GM21528 (cell line): ENCODE measurements around the gene WNK4.
"Not testable (repeated sequence)": the region's sequence is repeated elsewhere in the genome, so short reads cannot be mapped to it uniquely, and the experiment has no call there.

Experiments used
- ATAC-seq: cut with Tn5 transposase; IDR thresholded peaks from one replicate; pipeline ENCODE4 v1.9.1; 2021; ENCODE audit warnings: mild to moderate bottlenecking, moderate library complexity; ENCODE audit not compliant: unreplicated experiment, low FRiP score

Gene WNK4

GRCh38 chr17:42779936-42780850 lies at the start of gene WNK4:
WNK4 (plus strand) TSS chr17:42780610; CDS start chr17:42780699, 89 bp downstream.
- no peak for ATAC-seq

- ATAC-seq: no peak
Measured at GRCh38 chr17:42740699-42741098, 39.7 kb upstream of the WNK4 start.

GRCh38 chr17:42742916-42743315 lies 37.5 kb upstream of the WNK4 start:
- ATAC-seq: not testable (repeated sequence)

GRCh38 chr17:42743595-42744282 lies 36.7 kb upstream of the WNK4 start:
- no peak for ATAC-seq

GRCh38 chr17:42744283-42744805 lies 36.1 kb upstream of the WNK4 start:
- peak; percentile 56 for ATAC-seq

- peak; percentile 72 for ATAC-seq
Measured at GRCh38 chr17:42744806-42745617, 35.4 kb upstream of the WNK4 start, which contains the start of gene EZH1. EZH1 (minus strand) TSS chr17:42745040; CDS start chr17:42728941, 16,099 bp downstream.

- ATAC-seq: no peak
Measured at GRCh38 chr17:42748202-42748907, 32.1 kb upstream of the WNK4 start.

GRCh38 chr17:42748908-42749798 lies 31.3 kb upstream of the WNK4 start:
- ATAC-seq: no peak

- ATAC-seq: no peak
Measured at GRCh38 chr17:42750739-42751344, 29.6 kb upstream of the WNK4 start.

GRCh38 chr17:42751628-42752027 lies 28.8 kb upstream of the WNK4 start:
- ATAC-seq: no peak

GRCh38 chr17:42754782-42755181 lies 25.6 kb upstream of the WNK4 start:
- no peak for ATAC-seq

GRCh38 chr17:42759982-42760651 lies 20.3 kb upstream of the WNK4 start:
- ATAC-seq: no peak

- ATAC-seq: no peak
Measured at GRCh38 chr17:42760652-42761581, 19.5 kb upstream of the WNK4 start, which contains the start of gene RAMP2. RAMP2 (plus strand) TSS chr17:42761227; CDS start chr17:42761262, 35 bp downstream.

GRCh38 chr17:42761638-42762037 lies 18.8 kb upstream of the WNK4 start:
- ATAC-seq: no peak

GRCh38 chr17:42766124-42766523 lies 14.3 kb upstream of the WNK4 start:
- no peak for ATAC-seq

- no peak for ATAC-seq
Measured at GRCh38 chr17:42767512-42767911, 12.9 kb upstream of the WNK4 start.

- ATAC-seq: not testable (repeated sequence)
Measured at GRCh38 chr17:42768006-42768405, 12.4 kb upstream of the WNK4 start.
